K562 (cell line): Measurements from ENCODE around the gene ZNF597. TPM values are rescaled to one million over a fixed set of nuclear protein-coding genes. Genes with fewer than 3 reads are reported as not detected.

ENCODE experiments used
- CXXC5 ChIP-seq: fragments of 250-450 bp; sonication (Bioruptor Pico); IDR thresholded peaks from 2 replicates; pipeline ENCODE4 v1.8.0; 2022; ENCODE audit warnings: inconsistent platforms, mild to moderate bottlenecking, moderate library complexity
- EGR1 ChIP-seq: fragments of 450-650 bp; conservative IDR thresholded peaks from 2 replicates; pipeline ENCODE4 v1.6.1; 2017; ENCODE audit warnings: mild to moderate bottlenecking
- HMGN3 ChIP-seq: IDR thresholded peaks from 2 replicates; pipeline ENCODE4 v1.6.1; 2011; ENCODE audit warnings: borderline replicate concordance, low read depth, mild to moderate bottlenecking, mixed read lengths, low read length; ENCODE audit not compliant: insufficient read length; ENCODE audit errors: extremely low read depth
- ILK ChIP-seq: fragments of 450-650 bp; IDR thresholded peaks from 2 replicates; pipeline ENCODE4 v1.6.1; 2016; ENCODE audit warnings: missing genetic modification characterization, low read depth, mild to moderate bottlenecking, missing compliant biosample characterization, moderate library complexity, borderline replicate concordance
- KLF6 ChIP-seq: fragments of 250-450 bp; sonication (Bioruptor Pico); IDR thresholded peaks from 2 replicates; pipeline ENCODE4 v1.4.0; 2020; ENCODE audit warnings: mild to moderate bottlenecking, moderate library complexity, borderline replicate concordance
- NR3C1 ChIP-seq: sonication (generic); formaldehyde crosslinking; IDR thresholded peaks from 2 replicates; pipeline ENCODE4 v1.8.1; 2022; ENCODE audit warnings: missing genetic modification reagents
- NRF1 ChIP-seq, 2 experiments: fragments of 450-650 bp; IDR thresholded peaks in 1 of 2; conservative IDR thresholded peaks in 1 of 2; 2 replicates each; pipeline ENCODE4 v1.6.1; 2014; ENCODE audit warnings: mild to moderate bottlenecking in 2 of 2
- RFX5 ChIP-seq: IDR thresholded peaks from 2 replicates; pipeline ENCODE4 v1.6.1; 2011; ENCODE audit warnings: low read depth, mild to moderate bottlenecking, improper control_type of control experiment, low read length
- TAF1 ChIP-seq: IDR thresholded peaks from 2 replicates; pipeline ENCODE4 v1.6.1; 2011; ENCODE audit warnings: mild to moderate bottlenecking, low read length, moderate library complexity; ENCODE audit not compliant: insufficient read depth, control insufficient read depth, severe bottlenecking; ENCODE audit errors: extremely low read depth
- TCF7 ChIP-seq: sonication (generic); IDR thresholded peaks from 2 replicates; pipeline ENCODE4 v1.6.1; 2016; ENCODE audit warnings: antibody characterized with exemption, borderline replicate concordance
- TGIF2 ChIP-seq: sonication (generic); formaldehyde crosslinking; IDR thresholded peaks from 2 replicates; pipeline ENCODE4 v1.8.1; 2022; ENCODE audit warnings: mild to moderate bottlenecking, missing genetic modification reagents, moderate library complexity
- ZNF12 ChIP-seq: sonication (generic); formaldehyde crosslinking; IDR thresholded peaks from 2 replicates; pipeline ENCODE4 v1.4.0; 2020; ENCODE audit warnings: mild to moderate bottlenecking, missing genetic modification reagents
- ZNF431 ChIP-seq: sonication (generic); formaldehyde crosslinking; IDR thresholded peaks from 2 replicates; pipeline ENCODE4 v1.8.0; 2022; ENCODE audit warnings: mild to moderate bottlenecking, missing genetic modification reagents
- ZNF586 ChIP-seq: fragments of 450-650 bp; formaldehyde crosslinking; conservative IDR thresholded peaks from 2 replicates; pipeline ENCODE4 v1.4.0; 2020; ENCODE audit warnings: mild to moderate bottlenecking, moderate library complexity
- ZNF668 ChIP-seq: fragments of 250-450 bp; sonication (Bioruptor Pico); IDR thresholded peaks from 2 replicates; pipeline ENCODE4 v1.8.0; 2022; ENCODE audit warnings: mild to moderate bottlenecking, inconsistent platforms
- polyA plus RNA-seq, 8 experiments: library from polyadenylated mRNA; depleted of rRNA in 4 of 8; stranded (reverse) in 5 of 8; unstranded in 3 of 8; fragments of >200 nt; fragmentation: Nextera tagmentation in 2 of 8; fragmentation: Illumina TruSeq in 1 of 8; extraction: Ambion mirVana in 2 of 8; extraction: Trizol in 1 of 8; gene quantifications; 2 replicates each; pipeline versions ENCODE4 v1.2.1 to v1.2.3, GENCODE V29; 2011 to 2014; ENCODE audit warnings: inconsistent platforms in 1 of 8, missing spikeins in 1 of 8
- total RNA-seq, 7 experiments: library from RNA; depleted of rRNA in 6 of 7; stranded (reverse); fragments of >200 nt in 6 of 7; fragmentation: Illumina TruSeq in 2 of 7; extraction: Trizol in 2 of 7; gene quantifications; 2 replicates each; pipeline versions ENCODE4 v1.2.1 to v1.2.3, GENCODE V29; 2011 to 2021; ENCODE audit warnings: low replicate concordance in 1 of 7
- TF ChIP-seq, protein P1 (sequence below): fragments of 250-450 bp; sonication (Bioruptor Pico); IDR thresholded peaks from 2 replicates; pipeline ENCODE4 v1.5.0; 2020; ENCODE audit warnings: mild to moderate bottlenecking
- TF ChIP-seq, protein P2 (sequence below): fragments of 450-650 bp; IDR thresholded peaks from 2 replicates; pipeline ENCODE4 v1.6.1; 2018; ENCODE audit warnings: mild to moderate bottlenecking, low read depth; ENCODE audit not compliant: partially characterized antibody
- TF ChIP-seq, protein P3 (sequence below): fragments of 200-800 bp; sonication (Bioruptor generic); IDR thresholded peaks from 2 replicates; pipeline ENCODE4 v1.6.1; 2016; ENCODE audit warnings: missing genetic modification characterization, missing compliant biosample characterization

Gene ZNF597
- total and polyA plus RNA-seq, 9 of the 15 experiments (the other 6 are each of a cell fraction or from before 2014, with no cell fraction given): 0.14 to 0.68 (median 0.42) TPM

DNA sequence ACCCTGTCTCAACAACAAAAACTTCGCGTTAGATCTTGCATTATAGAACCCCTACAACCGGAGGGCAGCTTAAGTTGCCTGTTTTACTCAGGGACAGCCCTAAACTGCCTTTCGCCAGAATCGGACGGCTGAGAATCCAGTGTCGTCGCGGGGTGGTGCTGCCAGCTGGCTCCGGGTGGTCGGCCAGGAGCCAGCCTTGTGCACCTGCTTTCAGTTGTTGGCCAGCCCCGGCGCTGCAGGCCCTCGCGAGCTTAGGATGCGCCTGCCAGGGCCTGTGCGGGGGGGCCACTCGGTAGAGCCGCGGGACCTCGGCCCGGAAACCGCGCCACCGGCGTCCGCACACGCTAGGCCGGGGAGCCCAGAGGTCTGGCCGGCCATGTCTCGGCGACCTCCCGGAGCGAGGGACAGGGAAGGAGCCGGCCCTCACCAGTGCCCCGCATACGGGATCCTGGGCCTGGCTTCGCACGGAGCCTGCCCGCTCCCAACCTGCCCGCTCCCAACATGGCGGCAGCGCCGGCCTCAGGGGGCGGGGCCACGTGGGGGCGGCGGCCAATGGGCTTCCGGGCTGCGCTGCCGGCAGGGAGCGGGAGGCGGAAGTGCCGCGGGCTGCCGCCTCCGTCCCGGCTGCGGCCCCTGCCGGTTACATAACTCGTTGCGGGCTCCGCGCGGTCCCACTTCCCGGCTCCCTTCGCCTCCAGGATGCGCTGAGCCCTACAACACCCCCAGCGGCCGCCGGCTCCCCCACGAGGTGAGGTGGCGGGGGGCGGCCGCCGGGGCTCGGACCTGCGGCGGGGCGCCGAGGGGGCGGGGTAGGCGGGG lies 14.3 kb upstream of the ZNF597 start (continued):
- TF ChIP-seq, protein P1, sequence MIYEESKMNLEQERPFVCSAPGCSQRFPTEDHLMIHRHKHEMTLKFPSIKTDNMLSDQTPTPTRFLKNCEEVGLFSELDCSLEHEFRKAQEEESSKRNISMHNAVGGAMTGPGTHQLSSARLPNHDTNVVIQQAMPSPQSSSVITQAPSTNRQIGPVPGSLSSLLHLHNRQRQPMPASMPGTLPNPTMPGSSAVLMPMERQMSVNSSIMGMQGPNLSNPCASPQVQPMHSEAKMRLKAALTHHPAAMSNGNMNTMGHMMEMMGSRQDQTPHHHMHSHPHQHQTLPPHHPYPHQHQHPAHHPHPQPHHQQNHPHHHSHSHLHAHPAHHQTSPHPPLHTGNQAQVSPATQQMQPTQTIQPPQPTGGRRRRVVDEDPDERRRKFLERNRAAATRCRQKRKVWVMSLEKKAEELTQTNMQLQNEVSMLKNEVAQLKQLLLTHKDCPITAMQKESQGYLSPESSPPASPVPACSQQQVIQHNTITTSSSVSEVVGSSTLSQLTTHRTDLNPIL (CRISPR knock-in tag): no peak
- TF ChIP-seq, protein P2, sequence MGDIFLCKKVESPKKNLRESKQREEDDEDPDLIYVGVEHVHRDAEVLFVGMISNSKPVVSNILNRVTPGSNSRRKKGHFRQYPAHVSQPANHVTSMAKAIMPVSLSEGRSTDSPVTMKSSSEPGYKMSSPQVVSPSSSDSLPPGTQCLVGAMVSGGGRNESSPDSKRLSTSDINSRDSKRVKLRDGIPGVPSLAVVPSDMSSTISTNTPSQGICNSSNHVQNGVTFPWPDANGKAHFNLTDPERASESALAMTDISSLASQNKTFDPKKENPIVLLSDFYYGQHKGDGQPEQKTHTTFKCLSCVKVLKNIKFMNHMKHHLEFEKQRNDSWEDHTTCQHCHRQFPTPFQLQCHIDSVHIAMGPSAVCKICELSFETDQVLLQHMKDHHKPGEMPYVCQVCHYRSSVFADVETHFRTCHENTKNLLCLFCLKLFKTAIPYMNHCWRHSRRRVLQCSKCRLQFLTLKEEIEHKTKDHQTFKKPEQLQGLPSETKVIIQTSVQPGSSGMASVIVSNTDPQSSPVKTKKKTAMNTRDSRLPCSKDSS: no peak
- TF ChIP-seq RFX5 (no peak), NR3C1 (peak; percentile 57; the same call in 1 of the 2 replicates), NRF1 (conservative IDR thresholded peaks at IDR 0.05 in 1 of 2, IDR thresholded peaks at IDR 0.05 in 1 of 2) (peak; percentile 72 to 77), ILK (tag) (no peak), ZNF668 (CRISPR knock-in tag) (no peak), CXXC5 (peak; percentile 96), TGIF2 (CRISPR knock-in tag) (no peak), TAF1 (peak; percentile 71), HMGN3 (peak; percentile 46), EGR1 (peak; percentile 74), KLF6 (no peak), ZNF586 (CRISPR knock-in tag) (no peak), TCF7 (no peak), ZNF12 (CRISPR knock-in tag) (0 out of 2 replicates have a peak, but pooled peaks have one; percentile 41), ZNF431 (CRISPR knock-in tag) (peak; percentile 59; the same call in 1 of the 2 replicates)
- TF ChIP-seq, protein P3, sequence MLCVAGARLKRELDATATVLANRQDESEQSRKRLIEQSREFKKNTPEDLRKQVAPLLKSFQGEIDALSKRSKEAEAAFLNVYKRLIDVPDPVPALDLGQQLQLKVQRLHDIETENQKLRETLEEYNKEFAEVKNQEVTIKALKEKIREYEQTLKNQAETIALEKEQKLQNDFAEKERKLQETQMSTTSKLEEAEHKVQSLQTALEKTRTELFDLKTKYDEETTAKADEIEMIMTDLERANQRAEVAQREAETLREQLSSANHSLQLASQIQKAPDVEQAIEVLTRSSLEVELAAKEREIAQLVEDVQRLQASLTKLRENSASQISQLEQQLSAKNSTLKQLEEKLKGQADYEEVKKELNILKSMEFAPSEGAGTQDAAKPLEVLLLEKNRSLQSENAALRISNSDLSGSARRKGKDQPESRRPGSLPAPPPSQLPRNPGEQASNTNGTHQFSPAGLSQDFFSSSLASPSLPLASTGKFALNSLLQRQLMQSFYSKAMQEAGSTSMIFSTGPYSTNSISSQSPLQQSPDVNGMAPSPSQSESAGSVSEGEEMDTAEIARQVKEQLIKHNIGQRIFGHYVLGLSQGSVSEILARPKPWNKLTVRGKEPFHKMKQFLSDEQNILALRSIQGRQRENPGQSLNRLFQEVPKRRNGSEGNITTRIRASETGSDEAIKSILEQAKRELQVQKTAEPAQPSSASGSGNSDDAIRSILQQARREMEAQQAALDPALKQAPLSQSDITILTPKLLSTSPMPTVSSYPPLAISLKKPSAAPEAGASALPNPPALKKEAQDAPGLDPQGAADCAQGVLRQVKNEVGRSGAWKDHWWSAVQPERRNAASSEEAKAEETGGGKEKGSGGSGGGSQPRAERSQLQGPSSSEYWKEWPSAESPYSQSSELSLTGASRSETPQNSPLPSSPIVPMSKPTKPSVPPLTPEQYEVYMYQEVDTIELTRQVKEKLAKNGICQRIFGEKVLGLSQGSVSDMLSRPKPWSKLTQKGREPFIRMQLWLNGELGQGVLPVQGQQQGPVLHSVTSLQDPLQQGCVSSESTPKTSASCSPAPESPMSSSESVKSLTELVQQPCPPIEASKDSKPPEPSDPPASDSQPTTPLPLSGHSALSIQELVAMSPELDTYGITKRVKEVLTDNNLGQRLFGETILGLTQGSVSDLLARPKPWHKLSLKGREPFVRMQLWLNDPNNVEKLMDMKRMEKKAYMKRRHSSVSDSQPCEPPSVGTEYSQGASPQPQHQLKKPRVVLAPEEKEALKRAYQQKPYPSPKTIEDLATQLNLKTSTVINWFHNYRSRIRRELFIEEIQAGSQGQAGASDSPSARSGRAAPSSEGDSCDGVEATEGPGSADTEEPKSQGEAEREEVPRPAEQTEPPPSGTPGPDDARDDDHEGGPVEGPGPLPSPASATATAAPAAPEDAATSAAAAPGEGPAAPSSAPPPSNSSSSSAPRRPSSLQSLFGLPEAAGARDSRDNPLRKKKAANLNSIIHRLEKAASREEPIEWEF (CRISPR knock-in tag): no peak
